K562 (cell line): ENCODE results near the gene NT5DC1. TPM values are rescaled to one million over a fixed set of nuclear protein-coding genes. Genes with fewer than 3 reads are reported as not detected.
A peak's percentile ranks its signal among the peaks of the same experiment; 100 is the strongest.

Experiments
- ATF6 ChIP-seq: sonication (generic); formaldehyde crosslinking; IDR thresholded peaks from 2 replicates; pipeline ENCODE4 v1.4.0; 2020; ENCODE audit warnings: mild to moderate bottlenecking, missing genetic modification reagents
- CHAMP1 ChIP-seq: fragments of 450-650 bp; IDR thresholded peaks from 2 replicates; pipeline ENCODE4 v1.6.1; 2016; ENCODE audit warnings: mild to moderate bottlenecking
- EWSR1 ChIP-seq: fragments of 450-650 bp; IDR thresholded peaks from 2 replicates; pipeline ENCODE4 v1.6.1; 2018; ENCODE audit warnings: borderline replicate concordance, mild to moderate bottlenecking, low read depth, moderate library complexity; ENCODE audit not compliant: partially characterized antibody
- MED1 ChIP-seq: sonication (generic); formaldehyde crosslinking; IDR thresholded peaks from 2 replicates; pipeline ENCODE4 v1.8.1; 2023; ENCODE audit warnings: missing genetic modification reagents, borderline replicate concordance
- MXI1 ChIP-seq: IDR thresholded peaks from 2 replicates; pipeline ENCODE4 v1.6.1; 2011; ENCODE audit warnings: low read depth, mild to moderate bottlenecking, improper control_type of control experiment, low read length
- PBX2 ChIP-seq, 2 experiments: IDR thresholded peaks in 1 of 2; conservative IDR thresholded peaks in 1 of 2; 2 replicates each; pipeline ENCODE4 v1.6.1; 2016; ENCODE audit warnings: low read depth in 2 of 2, mild to moderate bottlenecking in 1 of 2, missing compliant biosample characterization in 1 of 2, missing genetic modification characterization in 1 of 2, moderate library complexity in 1 of 2
- PTBP1 ChIP-seq: fragments of 200-400 bp; formaldehyde crosslinking; IDR thresholded peaks from 2 replicates; pipeline ENCODE4 v1.6.1; 2017; ENCODE audit warnings: low read depth, low read length
- RBFOX2 ChIP-seq: fragments of 200-400 bp; formaldehyde crosslinking; IDR thresholded peaks from 2 replicates; pipeline ENCODE4 v1.6.1; 2017; ENCODE audit warnings: low read depth, mild to moderate bottlenecking, low read length, moderate library complexity
- RBM25 ChIP-seq: fragments of 200-400 bp; formaldehyde crosslinking; IDR thresholded peaks from 2 replicates; pipeline ENCODE4 v1.6.1; 2018; ENCODE audit warnings: low read length, low read depth, moderate library complexity; ENCODE audit not compliant: severe bottlenecking
- SLC30A9 ChIP-seq: fragments of 250-450 bp; sonication (Bioruptor Pico); IDR thresholded peaks from 2 replicates; pipeline ENCODE4 v1.8.0; 2022; ENCODE audit warnings: mild to moderate bottlenecking, moderate library complexity
- SRSF9 ChIP-seq: fragments of 200-400 bp; formaldehyde crosslinking; IDR thresholded peaks from 2 replicates; pipeline ENCODE4 v1.6.1; 2017; ENCODE audit warnings: low read depth, low read length, borderline replicate concordance
- TAF7 ChIP-seq: fragments of 450-650 bp; IDR thresholded peaks from 2 replicates; pipeline ENCODE4 v1.6.1; 2016; ENCODE audit warnings: missing genetic modification characterization, missing compliant biosample characterization
- TAF9B ChIP-seq: fragments of 450-650 bp; IDR thresholded peaks from 2 replicates; pipeline ENCODE4 v1.6.1; 2018; ENCODE audit warnings: mild to moderate bottlenecking; ENCODE audit not compliant: partially characterized antibody
- ZC3H11A ChIP-seq: IDR thresholded peaks from 2 replicates; pipeline ENCODE4 v1.6.1; 2012; ENCODE audit warnings: low read depth, low read length, improper control_type of control experiment
- ZNF133 ChIP-seq: fragments of 250-450 bp; sonication (Bioruptor Pico); IDR thresholded peaks from 2 replicates; pipeline ENCODE4 v1.4.0; 2020; ENCODE audit warnings: mild to moderate bottlenecking
- ZNF583 ChIP-seq: fragments of 250-450 bp; sonication (Bioruptor Pico); IDR thresholded peaks from 2 replicates; pipeline ENCODE4 v1.4.0; 2020
- polyA plus RNA-seq, 8 experiments: library from polyadenylated mRNA; depleted of rRNA in 4 of 8; stranded (reverse) in 5 of 8; unstranded in 3 of 8; fragments of >200 nt; fragmentation: Nextera tagmentation in 2 of 8; fragmentation: Illumina TruSeq in 1 of 8; extraction: Ambion mirVana in 2 of 8; extraction: Trizol in 1 of 8; gene quantifications; 2 replicates each; pipeline versions ENCODE4 v1.2.1 to v1.2.3, GENCODE V29; 2011 to 2014; ENCODE audit warnings: inconsistent platforms in 1 of 8, missing spikeins in 1 of 8
- total RNA-seq, 7 experiments: library from RNA; depleted of rRNA in 6 of 7; stranded (reverse); fragments of >200 nt in 6 of 7; fragmentation: Illumina TruSeq in 2 of 7; extraction: Trizol in 2 of 7; gene quantifications; 2 replicates each; pipeline versions ENCODE4 v1.2.1 to v1.2.3, GENCODE V29; 2011 to 2021; ENCODE audit warnings: low replicate concordance in 1 of 7
- TF ChIP-seq, protein P1 (sequence below): sonication (generic); formaldehyde crosslinking; IDR thresholded peaks from 2 replicates; pipeline ENCODE4 v1.8.0; 2022; ENCODE audit warnings: missing genetic modification reagents, mild to moderate bottlenecking, borderline replicate concordance

Gene NT5DC1
- total and polyA plus RNA-seq, 9 of the 15 experiments (the other 6 are each of a cell fraction or from before 2014, with no cell fraction given), result 4.9 to 28.5 (median 16.3) TPM

DNA sequence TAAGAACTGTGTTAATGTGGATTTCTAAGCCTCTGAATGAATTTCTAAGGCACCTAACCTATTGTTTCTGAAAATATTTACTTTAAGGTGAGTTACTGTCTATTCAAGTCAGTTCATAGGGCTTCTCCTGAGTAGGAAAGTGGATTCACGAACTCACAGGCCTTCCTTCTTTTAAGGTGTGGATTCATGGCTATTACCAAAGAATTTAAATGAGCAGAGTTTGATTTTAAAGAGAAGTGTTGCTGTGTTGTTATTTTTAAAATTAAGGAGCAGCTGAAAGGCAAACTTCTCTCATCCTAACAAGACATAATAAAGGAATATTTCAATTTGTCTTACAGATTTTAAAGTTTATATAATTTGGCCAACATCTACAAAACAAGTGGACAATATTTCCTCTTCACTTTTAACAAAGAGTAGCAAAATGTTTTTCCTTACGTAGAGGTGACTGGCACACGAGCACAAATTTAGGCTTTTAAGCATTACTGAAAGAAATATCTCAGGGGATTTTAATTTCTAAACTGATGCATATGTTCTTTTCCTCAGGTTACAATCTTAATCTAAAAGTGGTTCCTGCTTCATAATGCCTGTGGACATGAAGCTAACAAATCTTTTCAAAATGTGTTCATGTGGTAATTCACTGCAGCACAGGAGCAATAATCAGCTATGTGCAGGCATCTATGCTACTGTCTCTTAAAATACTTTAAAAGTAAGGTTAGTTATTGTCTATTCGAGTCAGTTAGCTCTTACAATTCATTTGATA is 153.8 kb downstream of the NT5DC1 start (continued):
- 0 out of 2 replicates have a peak, but pooled peaks have one; percentile 1 for TF ChIP-seq RBFOX2
- TF ChIP-seq TAF9B, result peak; percentile 68
- TF ChIP-seq ATF6 (CRISPR knock-in tag), result no peak
- TF ChIP-seq, protein P1, sequence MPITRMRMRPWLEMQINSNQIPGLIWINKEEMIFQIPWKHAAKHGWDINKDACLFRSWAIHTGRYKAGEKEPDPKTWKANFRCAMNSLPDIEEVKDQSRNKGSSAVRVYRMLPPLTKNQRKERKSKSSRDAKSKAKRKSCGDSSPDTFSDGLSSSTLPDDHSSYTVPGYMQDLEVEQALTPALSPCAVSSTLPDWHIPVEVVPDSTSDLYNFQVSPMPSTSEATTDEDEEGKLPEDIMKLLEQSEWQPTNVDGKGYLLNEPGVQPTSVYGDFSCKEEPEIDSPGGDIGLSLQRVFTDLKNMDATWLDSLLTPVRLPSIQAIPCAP (CRISPR knock-in tag), result no peak
- TF ChIP-seq CHAMP1, result peak; percentile 3; the same call in 1 of the 2 replicates
- no peak for TF ChIP-seq MXI1
- no peak for TF ChIP-seq EWSR1
- TF ChIP-seq SRSF9, result no peak
- TF ChIP-seq ZC3H11A, result no peak
- TF ChIP-seq RBM25, result no peak
- peak; percentile 62 for TF ChIP-seq TAF7
- TF ChIP-seq PTBP1, result no peak
- no peak for TF ChIP-seq PBX2 (CRISPR knock-in tag; IDR thresholded peaks at IDR 0.05; ENCODE audit: low read depth)
- TF ChIP-seq PBX2 (tag; conservative IDR thresholded peaks at IDR 0.05; ENCODE audit: low read depth), result 0 out of 2 replicates have a peak, but pooled peaks have one; percentile 1
- TF ChIP-seq MED1 (CRISPR knock-in tag), result no peak
- no peak for TF ChIP-seq SLC30A9 (CRISPR knock-in tag)
- no peak for TF ChIP-seq ZNF583 (CRISPR knock-in tag)
- TF ChIP-seq ZNF133, result no peak
